Mammary epithelial cell (primary cell): ENCODE results near the gene ARL6IP4.

Experiments used
- CTCF ChIP-seq, 2 donors: IDR thresholded peaks in 1 of 2; conservative IDR thresholded peaks in 1 of 2; 2 replicates each; pipeline ENCODE4 v1.5.1; 2011 to 2012; ENCODE audit warnings: inconsistent platforms in 2 of 2, low read length in 2 of 2, mild to moderate bottlenecking in 2 of 2, control low read depth in 1 of 2, low read depth in 1 of 2; ENCODE audit not compliant: insufficient read depth in 1 of 2; ENCODE audit errors: extremely low read depth in 1 of 2
- EZH2 ChIP-seq: IDR thresholded peaks from 2 replicates; pipeline ENCODE4 v1.6.1; 2012; ENCODE audit warnings: low read length, inconsistent platforms, borderline replicate concordance

- TF ChIP-seq CTCF (conservative IDR thresholded peaks at IDR 0.05 in 1 of 2, IDR thresholded peaks at IDR 0.05 in 1 of 2; ENCODE audit: extremely low read depth in 1 of 2, insufficient read depth in 1 of 2, low read depth in 1 of 2, low read length in 2 of 2) (peak; percentile 92 to 96), EZH2 (no peak)
Observed at GRCh38 chr12:122951979-122952892, 28.2 kb upstream of the ARL6IP4 start.
